Ovary (tissue), 3 donors: ENCODE data around the gene LINGO4.

Source experiments
- POLR2A ChIP-seq: fragments of 450-650 bp; IDR thresholded peaks from one replicate; pipeline ENCODE4 v1.6.1; 2017; ENCODE audit warnings: antibody characterized with exemption, mild to moderate bottlenecking, moderate library complexity
- TF ChIP-seq, protein P1 (sequence below), 3 donors: fragments of 450-650 bp in 2 of 3; fragments of 200-600 bp in 1 of 3; IDR thresholded peaks; one replicate each; pipeline versions ENCODE4 v1.5.1 to v1.8.0; 2016 to 2022; ENCODE audit warnings: antibody characterized with exemption in 3 of 3, mild to moderate bottlenecking in 1 of 3
- donor health status: DM: no; HTN: no; CAD: no.

DNA sequence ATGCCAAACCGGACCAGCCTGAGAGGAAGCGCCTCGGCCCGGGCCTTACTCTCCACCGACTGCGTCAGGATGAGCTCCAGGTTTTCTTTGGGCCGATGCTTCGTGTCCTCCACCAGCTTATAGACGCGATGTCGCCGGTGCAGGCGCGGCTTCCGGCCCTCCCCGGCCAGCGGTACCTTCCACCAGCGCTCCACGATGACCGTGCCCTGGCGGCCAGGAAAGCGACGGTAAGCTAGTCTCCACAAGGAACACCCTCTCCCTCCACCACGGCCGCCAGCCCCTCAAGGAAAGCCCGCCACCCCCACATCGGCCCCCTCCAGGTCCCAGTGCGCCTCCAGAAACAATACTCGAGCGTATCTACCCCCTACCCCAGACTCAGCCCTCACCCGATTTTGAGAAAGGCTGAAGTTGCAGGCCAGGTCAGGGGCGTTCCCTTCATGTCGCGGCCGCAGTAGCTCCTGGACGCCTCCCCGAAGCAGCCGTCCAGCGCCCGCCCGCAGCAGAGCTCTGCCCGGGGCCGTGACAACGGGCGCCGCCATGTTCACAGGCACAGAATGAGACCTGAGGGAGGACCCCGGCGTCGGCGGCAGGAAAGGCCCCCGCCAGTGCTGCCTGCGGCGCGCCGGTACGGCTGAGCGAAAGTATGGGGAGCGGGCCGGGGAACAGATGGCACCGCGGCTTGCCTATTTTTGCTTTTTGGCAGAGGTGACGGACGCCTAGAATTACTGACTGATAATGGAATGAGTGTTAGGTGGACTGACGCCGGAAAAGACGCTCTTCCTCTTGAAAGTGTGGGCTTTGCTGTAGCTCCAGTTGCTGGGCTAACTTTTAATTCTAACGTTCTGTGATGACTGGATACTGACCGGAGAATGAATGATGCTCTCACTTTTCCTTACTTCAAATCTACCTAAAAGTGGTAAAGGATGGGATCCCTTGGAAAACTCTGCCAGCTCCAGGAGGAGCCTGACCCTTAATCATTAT lies 42.0 kb downstream of the LINGO4 start, which contains the start of gene MRPL9:
- TF ChIP-seq, protein P1, sequence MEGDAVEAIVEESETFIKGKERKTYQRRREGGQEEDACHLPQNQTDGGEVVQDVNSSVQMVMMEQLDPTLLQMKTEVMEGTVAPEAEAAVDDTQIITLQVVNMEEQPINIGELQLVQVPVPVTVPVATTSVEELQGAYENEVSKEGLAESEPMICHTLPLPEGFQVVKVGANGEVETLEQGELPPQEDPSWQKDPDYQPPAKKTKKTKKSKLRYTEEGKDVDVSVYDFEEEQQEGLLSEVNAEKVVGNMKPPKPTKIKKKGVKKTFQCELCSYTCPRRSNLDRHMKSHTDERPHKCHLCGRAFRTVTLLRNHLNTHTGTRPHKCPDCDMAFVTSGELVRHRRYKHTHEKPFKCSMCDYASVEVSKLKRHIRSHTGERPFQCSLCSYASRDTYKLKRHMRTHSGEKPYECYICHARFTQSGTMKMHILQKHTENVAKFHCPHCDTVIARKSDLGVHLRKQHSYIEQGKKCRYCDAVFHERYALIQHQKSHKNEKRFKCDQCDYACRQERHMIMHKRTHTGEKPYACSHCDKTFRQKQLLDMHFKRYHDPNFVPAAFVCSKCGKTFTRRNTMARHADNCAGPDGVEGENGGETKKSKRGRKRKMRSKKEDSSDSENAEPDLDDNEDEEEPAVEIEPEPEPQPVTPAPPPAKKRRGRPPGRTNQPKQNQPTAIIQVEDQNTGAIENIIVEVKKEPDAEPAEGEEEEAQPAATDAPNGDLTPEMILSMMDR (IDR thresholded peaks at IDR 0.05) = no peak
- peak; percentile 31 for TF ChIP-seq POLR2A
